AG10803 (cell line): ENCODE data around the gene TNXB.
"Not testable (repeated sequence)": the region's sequence is repeated elsewhere in the genome, so short reads cannot be mapped to it uniquely, and the experiment has no call there.

Experiments used
- DNase-seq: peaks from one replicate; pipeline ENCODE4 v3.0.0; 2010; ENCODE audit warnings: low read depth
- H3K4me3 ChIP-seq: 2 replicates; pipeline ENCODE4 v1.5.1; 2011; ENCODE audit warnings: mild to moderate bottlenecking, low read length, control low read depth

Gene TNXB

GRCh38 chr6:32004864-32005537, 104.1 kb downstream of the TNXB start:
- not testable (repeated sequence) for DNase-seq, H3K4me3 ChIP-seq

DNA sequence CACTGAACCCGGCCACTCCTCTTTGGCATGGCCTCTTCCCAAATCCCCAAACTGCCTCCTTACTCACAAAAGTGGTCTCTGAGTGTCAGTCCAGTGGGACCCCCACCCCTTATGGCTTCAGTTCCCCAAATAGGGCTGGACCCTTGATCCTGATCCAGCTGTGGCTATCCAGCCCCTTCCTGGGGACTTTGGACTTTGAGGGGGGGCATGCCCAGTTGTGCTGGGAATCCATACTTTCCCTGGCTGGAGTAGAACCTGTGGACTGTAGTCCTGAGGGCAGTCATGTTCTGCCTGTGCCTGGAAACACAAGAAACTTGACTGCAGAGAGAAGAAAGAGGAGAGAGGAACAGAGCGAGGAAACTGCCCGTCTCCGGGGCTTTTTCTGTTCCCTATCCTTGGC, 104.7 kb downstream of the TNXB start:
- not testable (repeated sequence) for DNase-seq

DNA sequence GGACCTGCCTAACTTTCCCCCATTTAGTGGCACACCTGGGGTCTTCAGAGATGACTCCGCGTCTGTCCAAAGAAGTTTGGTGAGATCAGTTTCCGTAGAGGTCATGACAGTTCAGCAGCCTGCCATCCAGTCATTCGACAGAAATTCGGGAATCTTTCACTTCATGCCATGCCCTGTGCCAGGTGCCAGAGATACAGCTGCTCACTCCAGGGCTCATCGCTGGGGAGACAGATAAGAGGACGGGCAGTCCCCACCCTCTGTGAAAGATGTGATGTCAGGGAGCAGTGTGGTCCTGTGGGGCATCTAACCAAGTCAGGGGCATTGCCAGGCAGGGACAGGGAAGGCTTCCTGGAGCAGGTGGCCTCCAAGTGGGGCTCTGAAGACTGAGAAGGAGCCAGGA, 105.8 kb downstream of the TNXB start:
- not testable (repeated sequence) for H3K4me3 ChIP-seq

More for the DNA sequence above, 104.7 kb downstream of the TNXB start:
- not testable (repeated sequence) for H3K4me3 ChIP-seq

GRCh38 chr6:32002546-32003268, 106.4 kb downstream of the TNXB start:
- not testable (repeated sequence) for H3K4me3 ChIP-seq, DNase-seq

More for the DNA sequence above, 105.8 kb downstream of the TNXB start:
- DNase-seq, result not testable (repeated sequence)

GRCh38 chr6:31996385-31996784, 112.8 kb downstream of the TNXB start:
- DNase-seq, H3K4me3 ChIP-seq: not testable (repeated sequence)

GRCh38 chr6:31994421-31994820, 114.7 kb downstream of the TNXB start:
- H3K4me3 ChIP-seq, DNase-seq: not testable (repeated sequence)
